ENCODE measurements around the gene RALGDS.
"Not testable (repeated sequence)": the region's sequence is repeated elsewhere in the genome, so short reads cannot be mapped to it uniquely, and the experiment has no call there.

The RALGDS gene

DNA sequence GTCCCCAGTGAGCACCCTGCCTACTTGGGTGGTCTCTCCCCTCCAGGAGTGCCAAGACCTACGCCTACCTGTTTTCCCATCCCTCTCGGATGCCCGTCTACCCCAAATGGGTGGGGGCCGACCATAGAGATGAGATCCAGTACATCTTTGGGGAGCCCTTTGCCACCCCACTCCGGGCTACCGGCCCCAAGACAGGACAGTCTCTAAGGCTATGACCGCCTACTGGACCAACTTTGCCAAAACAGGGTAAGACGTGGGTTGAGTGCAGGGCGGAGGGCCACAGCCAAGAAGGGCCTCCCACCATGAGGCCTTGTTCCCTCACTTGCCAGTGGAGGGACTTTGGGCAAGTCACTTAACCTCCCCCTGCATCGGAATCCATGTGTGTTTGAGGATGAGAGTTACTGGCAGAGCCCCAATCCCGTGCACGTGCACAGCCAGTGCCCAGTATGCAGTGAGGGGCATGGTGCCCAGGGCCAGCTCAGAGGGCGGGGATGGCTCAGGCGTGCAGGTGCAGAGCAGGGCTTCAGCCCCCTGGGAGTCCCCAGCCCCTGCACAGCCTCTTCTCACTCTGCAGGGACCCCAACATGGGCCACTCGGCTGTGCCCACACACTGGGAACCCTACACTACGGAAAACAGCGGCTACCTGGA is 34.7 kb downstream of the RALGDS start:
- not testable (repeated sequence) for H3K36me3 ChIP-seq (ENCODE audit: control insufficient read depth, insufficient read depth, low read length); H3K4me1 ChIP-seq (ENCODE audit: control insufficient read depth, insufficient read depth, low read length); H3K27ac ChIP-seq (ENCODE audit: insufficient read depth, low read depth, low read length, poor library complexity, severe bottlenecking); H3K4me3 ChIP-seq (ENCODE audit: insufficient read depth, low read depth, low read length); H3K27me3 ChIP-seq (ENCODE audit: control insufficient read depth, insufficient read depth, low read length, poor library complexity, severe bottlenecking); H3K9me3 ChIP-seq (ENCODE audit: control insufficient read depth, low read length)
- WGBS, 2 experiments, result 93 to 96% methylated on average over 14 to 17 of the region's 17 CpGs

DNA sequence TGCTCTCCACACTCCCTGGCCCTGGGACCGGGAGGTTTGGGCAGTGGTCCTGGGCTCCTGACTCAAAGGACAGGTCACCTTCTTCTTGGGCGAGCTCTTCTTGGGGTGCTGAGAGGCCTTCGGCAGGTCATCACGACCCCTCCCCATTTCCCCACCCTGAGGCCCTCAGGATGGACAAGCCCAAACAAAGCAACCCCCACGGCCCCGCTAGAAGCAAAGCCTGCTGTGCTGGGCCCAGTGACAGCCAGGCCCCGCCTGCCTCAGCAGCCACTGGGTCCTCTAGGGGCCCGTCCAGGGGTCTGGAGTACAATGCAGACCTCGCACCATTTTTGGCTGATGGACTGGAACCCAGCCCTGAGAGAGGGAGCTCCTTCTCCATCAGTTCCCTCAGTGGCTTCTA is 37.4 kb downstream of the RALGDS start:
- 81 to 82% methylated on average over 6 of the region's 9 CpGs for WGBS, 2 experiments
- H3K4me3 ChIP-seq (ENCODE audit: insufficient read depth, low read depth, low read length); H3K4me1 ChIP-seq (ENCODE audit: control insufficient read depth, insufficient read depth, low read length); H3K27me3 ChIP-seq (ENCODE audit: control insufficient read depth, insufficient read depth, low read length, poor library complexity, severe bottlenecking); H3K27ac ChIP-seq (ENCODE audit: insufficient read depth, low read depth, low read length, poor library complexity, severe bottlenecking); H3K36me3 ChIP-seq (ENCODE audit: control insufficient read depth, insufficient read depth, low read length); H3K9me3 ChIP-seq (ENCODE audit: control insufficient read depth, low read length): not testable (repeated sequence)

DNA sequence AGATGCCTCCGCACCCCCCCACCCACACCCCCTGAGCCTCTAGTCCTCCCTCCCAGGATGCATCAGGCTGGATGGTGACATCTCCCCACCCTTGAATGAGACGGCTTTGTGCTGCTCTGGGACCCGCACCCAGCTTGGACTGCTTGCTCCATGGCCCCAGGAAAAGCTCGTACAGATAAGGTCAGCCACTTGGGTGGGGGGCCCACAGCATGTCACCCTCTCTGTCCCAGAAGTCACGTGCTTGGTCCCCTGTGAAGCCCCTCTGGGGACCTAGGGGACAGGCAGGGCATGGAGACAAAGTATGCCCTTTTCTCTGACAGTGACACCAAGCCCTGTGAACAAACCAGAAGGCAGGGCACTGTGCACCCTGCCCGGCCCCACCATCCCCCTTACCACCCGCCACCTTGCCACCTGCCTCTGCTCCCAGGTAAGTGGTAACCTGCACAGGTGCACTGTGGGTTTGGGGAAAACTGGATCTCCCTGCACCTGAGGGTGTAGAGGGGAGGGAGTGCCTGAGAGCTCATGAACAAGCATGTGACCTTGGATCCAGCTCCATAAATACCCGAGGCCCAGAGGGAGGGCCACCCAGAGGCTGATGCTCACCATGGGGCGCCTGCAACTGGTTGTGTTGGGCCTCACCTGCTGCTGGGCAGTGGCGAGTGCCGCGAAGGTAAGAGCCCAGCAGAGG is 38.9 kb downstream of the RALGDS start:
- H3K4me1 ChIP-seq (ENCODE audit: control insufficient read depth, insufficient read depth, low read length); H3K27me3 ChIP-seq (ENCODE audit: control insufficient read depth, insufficient read depth, low read length, poor library complexity, severe bottlenecking); H3K4me3 ChIP-seq (ENCODE audit: insufficient read depth, low read depth, low read length); H3K27ac ChIP-seq (ENCODE audit: insufficient read depth, low read depth, low read length, poor library complexity, severe bottlenecking); H3K9me3 ChIP-seq (ENCODE audit: control insufficient read depth, low read length); H3K36me3 ChIP-seq (ENCODE audit: control insufficient read depth, insufficient read depth, low read length): not testable (repeated sequence)
- WGBS, 2 experiments, result 93 to 97% methylated on average over 5 of the region's 12 CpGs

- not testable (repeated sequence) for H3K36me3 ChIP-seq (ENCODE audit: control insufficient read depth, insufficient read depth, low read length); H3K9me3 ChIP-seq (ENCODE audit: control insufficient read depth, low read length); H3K4me3 ChIP-seq (ENCODE audit: insufficient read depth, low read depth, low read length); H3K27ac ChIP-seq (ENCODE audit: insufficient read depth, low read depth, low read length, poor library complexity, severe bottlenecking); H3K27me3 ChIP-seq (ENCODE audit: control insufficient read depth, insufficient read depth, low read length, poor library complexity, severe bottlenecking); H3K4me1 ChIP-seq (ENCODE audit: control insufficient read depth, insufficient read depth, low read length)
- 81 to 83% methylated on average over 6 to 7 of the region's 18 CpGs for WGBS, 2 experiments
Observed at GRCh38 chr9:133080786-133081779, 40.0 kb downstream of the RALGDS start.

DNA sequence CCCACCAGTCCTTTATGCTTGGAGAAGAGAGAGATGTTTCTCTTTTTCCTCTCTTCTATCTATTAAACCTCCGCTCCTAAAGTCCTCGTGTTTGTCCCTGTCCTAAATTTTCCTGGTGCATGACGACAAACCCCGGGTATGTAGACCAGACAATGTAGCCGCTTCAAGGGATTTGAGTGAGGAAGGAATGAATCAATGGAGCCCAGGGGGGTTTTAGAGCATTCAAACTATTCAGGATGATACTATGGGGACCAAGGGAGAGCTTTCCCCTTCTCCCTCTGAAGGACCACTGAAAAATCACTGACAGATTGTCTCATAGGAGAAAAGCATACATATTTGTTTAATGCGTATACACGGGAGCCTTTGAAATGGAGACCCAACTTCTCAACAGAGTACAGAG is 40.9 kb downstream of the RALGDS start:
- Histone ChIP-seq H3K27ac (ENCODE audit: insufficient read depth, low read depth, low read length, poor library complexity, severe bottlenecking) (no peak overlapping the region), H3K4me3 (ENCODE audit: insufficient read depth, low read depth, low read length) (no peak overlapping the region), H3K27me3 (ENCODE audit: control insufficient read depth, insufficient read depth, low read length, poor library complexity, severe bottlenecking) (no peaks in the 10 kb centered on the region), H3K36me3 (ENCODE audit: control insufficient read depth, insufficient read depth, low read length) (no peaks in the 10 kb centered on the region), H3K4me1 (ENCODE audit: control insufficient read depth, insufficient read depth, low read length) (peaks cover 8% of the 10 kb centered on the region), H3K9me3 (ENCODE audit: control insufficient read depth, low read length) (no peaks in the 10 kb centered on the region)
- 37 to 55% methylated on average over 6 to 7 of the region's 7 CpGs for WGBS, 2 experiments

DNA sequence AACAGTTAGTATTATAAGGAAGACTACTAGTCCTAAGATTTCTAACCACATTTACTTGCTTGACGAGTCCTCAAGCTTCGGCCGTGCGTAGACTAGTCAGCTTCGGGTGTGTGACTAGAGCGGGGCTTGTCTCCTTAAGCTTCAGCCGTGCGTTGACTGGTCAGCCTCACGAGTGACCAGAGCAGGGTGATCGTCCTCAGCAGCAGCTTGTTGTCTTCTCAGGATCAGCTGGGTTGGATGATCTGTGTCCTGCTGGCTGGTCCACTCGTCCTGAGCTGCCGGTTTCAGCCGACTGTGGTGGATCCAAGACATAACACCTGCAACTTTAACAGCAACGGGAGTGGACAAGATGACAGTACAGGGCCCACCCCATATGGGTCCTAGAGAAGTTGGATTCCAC is 42.6 kb downstream of the RALGDS start:
- no peaks in the 10 kb centered on the region for H3K36me3 ChIP-seq (ENCODE audit: control insufficient read depth, insufficient read depth, low read length)
- H3K27me3 ChIP-seq (ENCODE audit: control insufficient read depth, insufficient read depth, low read length, poor library complexity, severe bottlenecking), result no peaks in the 10 kb centered on the region
- peaks cover 8% of the 10 kb centered on the region for H3K4me1 ChIP-seq (ENCODE audit: control insufficient read depth, insufficient read depth, low read length)
- H3K9me3 ChIP-seq (ENCODE audit: control insufficient read depth, low read length), result no peaks in the 10 kb centered on the region
- no peak overlapping the region for H3K4me3 ChIP-seq (ENCODE audit: insufficient read depth, low read depth, low read length)
- no peak overlapping the region for H3K27ac ChIP-seq (ENCODE audit: insufficient read depth, low read depth, low read length, poor library complexity, severe bottlenecking)
- WGBS, 2 experiments, result 91 to 93% methylated on average over 14 of the region's 14 CpGs

GRCh38 chr9:133076691-133077090 is 44.3 kb downstream of the RALGDS start:
- Histone ChIP-seq H3K9me3 (ENCODE audit: control insufficient read depth, low read length) (no peaks in the 10 kb centered on the region), H3K27me3 (ENCODE audit: control insufficient read depth, insufficient read depth, low read length, poor library complexity, severe bottlenecking) (no peaks in the 10 kb centered on the region), H3K27ac (ENCODE audit: insufficient read depth, low read depth, low read length, poor library complexity, severe bottlenecking) (no peak overlapping the region), H3K4me1 (ENCODE audit: control insufficient read depth, insufficient read depth, low read length) (peaks cover 8% of the 10 kb centered on the region), H3K36me3 (ENCODE audit: control insufficient read depth, insufficient read depth, low read length) (no peaks in the 10 kb centered on the region), H3K4me3 (ENCODE audit: insufficient read depth, low read depth, low read length) (no peak overlapping the region)
- WGBS, 2 experiments, result 95 to 97% methylated on average over 4 of the region's 4 CpGs

GRCh38 chr9:133075925-133076630 is 45.0 kb downstream of the RALGDS start:
- Histone ChIP-seq H3K36me3 (ENCODE audit: control insufficient read depth, insufficient read depth, low read length) (no peaks in the 10 kb centered on the region), H3K27me3 (ENCODE audit: control insufficient read depth, insufficient read depth, low read length, poor library complexity, severe bottlenecking) (no peaks in the 10 kb centered on the region), H3K9me3 (ENCODE audit: control insufficient read depth, low read length) (no peaks in the 10 kb centered on the region), H3K4me1 (ENCODE audit: control insufficient read depth, insufficient read depth, low read length) (peaks cover 8% of the 10 kb centered on the region), H3K4me3 (ENCODE audit: insufficient read depth, low read depth, low read length) (no peak overlapping the region), H3K27ac (ENCODE audit: insufficient read depth, low read depth, low read length, poor library complexity, severe bottlenecking) (no peak overlapping the region)
- whole genome bisulfite sequencing, 2 experiments, result 94% methylated on average over 4 of the region's 4 CpGs

DNA sequence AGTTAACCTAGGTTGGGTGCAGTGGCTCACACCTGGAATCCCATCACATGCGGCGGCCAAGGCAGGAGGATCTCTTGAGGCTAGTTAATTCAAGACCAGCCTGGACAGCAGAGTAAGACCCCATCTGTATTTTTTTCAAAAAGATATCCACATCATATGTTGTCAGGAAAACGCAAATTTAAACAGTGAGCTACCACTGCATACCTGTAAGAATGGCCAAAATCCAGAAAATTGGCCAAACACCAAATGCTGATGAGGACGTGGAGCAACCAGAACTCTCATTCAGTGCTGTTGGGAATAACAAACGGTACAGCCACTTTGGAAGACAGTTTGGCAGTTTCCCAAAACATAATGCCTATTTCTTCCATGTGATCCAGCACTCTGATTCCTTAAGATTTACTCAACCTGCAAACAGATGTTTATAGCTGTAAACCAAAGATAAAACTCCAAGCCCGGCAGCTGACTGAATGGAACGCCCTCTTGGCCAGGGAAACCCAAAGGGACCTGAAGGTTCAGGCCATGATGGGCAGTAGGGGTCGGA is 46.9 kb downstream of the RALGDS start:
- H3K4me3 ChIP-seq (ENCODE audit: insufficient read depth, low read depth, low read length), result no peak overlapping the region
- no peaks in the 10 kb centered on the region for H3K4me1 ChIP-seq (ENCODE audit: control insufficient read depth, insufficient read depth, low read length)
- no peak overlapping the region for H3K27ac ChIP-seq (ENCODE audit: insufficient read depth, low read depth, low read length, poor library complexity, severe bottlenecking)
- no peaks in the 10 kb centered on the region for H3K27me3 ChIP-seq (ENCODE audit: control insufficient read depth, insufficient read depth, low read length, poor library complexity, severe bottlenecking)
- H3K36me3 ChIP-seq (ENCODE audit: control insufficient read depth, insufficient read depth, low read length), result no peaks in the 10 kb centered on the region
- no peaks in the 10 kb centered on the region for H3K9me3 ChIP-seq (ENCODE audit: control insufficient read depth, low read length)
- WGBS, 2 experiments, result 92 to 93% methylated on average over 8 of the region's 8 CpGs

All from ectodermal cell (in vitro differentiated cells).